ENCODE measurements around the gene PWWP2B.

- TF ChIP-seq CTCF (conservative IDR thresholded peaks at IDR 0.05 in 1 of 2, IDR thresholded peaks at IDR 0.05 in 1 of 2; ENCODE audit: extremely low read depth in 1 of 2, insufficient read depth in 1 of 2, low read depth in 1 of 2, low read length in 2 of 2) (no peak), EZH2 (IDR thresholded peaks at IDR 0.05; ENCODE audit: borderline replicate concordance, low read length) (no peak)
Measured at GRCh38 chr10:132390170-132390920, 6.7 kb upstream of the PWWP2B start.

Data from mammary epithelial cell (primary cell).